GM18868 (cell line): ENCODE measurements around the gene MXD3.
"Not testable (repeated sequence)": the region's sequence is repeated elsewhere in the genome, so short reads cannot be mapped to it uniquely, and the experiment has no call there.

ENCODE experiments used
- ATAC-seq: cut with Tn5 transposase; IDR thresholded peaks from one replicate; pipeline ENCODE4 v1.9.1; 2021; ENCODE audit warnings: mild to moderate bottlenecking, moderate library complexity; ENCODE audit not compliant: unreplicated experiment

The MXD3 gene

DNA sequence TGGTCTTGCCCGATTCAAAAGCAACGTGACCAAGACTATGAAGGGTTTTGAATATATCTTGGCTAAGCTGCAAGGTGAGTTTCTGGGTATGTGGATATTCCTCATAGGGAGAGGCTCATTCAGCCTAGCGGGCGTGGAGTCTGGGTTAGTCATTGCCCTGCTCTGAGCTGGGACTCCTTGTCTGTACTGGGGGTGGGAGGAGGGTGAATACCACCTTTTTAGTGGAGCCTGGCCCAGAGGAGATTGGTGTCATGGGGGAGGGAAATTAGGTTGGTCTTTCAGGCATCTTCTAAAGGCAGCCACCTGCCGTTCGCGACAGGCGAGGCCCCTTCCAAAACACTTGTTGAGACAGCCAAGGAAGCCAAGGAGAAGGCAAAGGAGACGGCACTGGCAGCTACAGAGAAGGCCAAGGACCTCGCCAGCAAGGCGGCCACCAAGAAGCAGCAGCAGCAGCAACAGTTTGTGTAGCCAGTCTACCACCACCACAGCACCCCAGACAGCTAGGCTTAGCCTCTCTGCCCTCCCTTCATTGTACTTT lies 5.5 kb downstream of the MXD3 start:
- ATAC-seq: not testable (repeated sequence)

DNA sequence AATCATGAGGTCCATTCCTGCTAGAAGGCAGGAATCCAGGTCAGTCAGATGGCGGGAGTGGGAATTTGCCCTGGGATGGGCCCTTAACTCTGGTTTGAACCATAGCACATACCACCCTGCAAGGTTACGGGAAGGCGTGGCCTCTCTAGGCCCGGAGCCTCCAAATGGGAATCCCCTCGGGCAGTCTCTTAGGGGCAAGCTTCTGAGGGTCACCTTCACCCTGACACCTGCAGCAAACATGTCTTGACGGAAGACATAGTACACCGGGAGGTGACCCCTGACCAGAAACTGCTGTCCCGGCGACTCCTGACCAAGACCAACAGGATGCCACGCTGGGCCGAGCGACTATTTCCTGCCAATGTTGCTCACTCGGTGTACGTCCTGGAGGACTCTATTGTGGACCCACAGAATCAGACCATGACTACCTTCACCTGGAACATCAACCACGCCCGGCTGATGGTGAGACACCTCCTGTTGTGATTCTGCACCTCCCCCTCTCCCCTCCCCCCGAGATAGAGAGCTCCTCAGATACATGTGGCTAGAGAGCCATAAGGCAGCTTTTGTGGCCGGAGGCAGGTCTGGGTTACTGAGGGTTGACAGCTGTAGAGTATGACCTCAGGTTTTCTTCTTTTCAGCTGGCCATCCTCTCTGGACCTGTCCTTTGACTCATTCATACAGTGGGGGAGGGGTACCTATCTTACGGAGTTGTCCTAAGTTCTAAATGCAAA lies 7.1 kb downstream of the MXD3 start:
- no peak for ATAC-seq

DNA sequence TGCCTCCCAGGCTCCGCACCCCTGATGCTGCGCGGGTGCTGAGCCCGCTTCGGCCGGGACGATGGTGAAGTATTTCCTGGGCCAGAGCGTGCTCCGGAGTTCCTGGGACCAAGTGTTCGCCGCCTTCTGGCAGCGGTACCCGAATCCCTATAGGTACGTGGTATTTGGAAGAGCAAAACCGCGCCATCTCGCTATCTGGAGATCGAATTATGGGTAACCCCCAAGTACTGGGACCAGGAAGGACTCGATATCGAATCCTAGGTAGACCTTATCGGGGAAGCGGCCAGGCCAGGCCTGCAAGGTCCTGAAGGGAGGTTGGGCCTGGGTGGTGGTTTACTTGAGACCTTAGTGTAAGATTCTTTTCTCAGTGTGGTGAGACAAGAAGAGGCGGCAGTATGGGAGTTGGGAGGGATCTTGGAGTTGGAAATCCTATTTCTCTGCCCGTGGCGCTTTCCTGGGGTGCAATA lies 7.7 kb downstream of the MXD3 start:
- no peak for ATAC-seq

DNA sequence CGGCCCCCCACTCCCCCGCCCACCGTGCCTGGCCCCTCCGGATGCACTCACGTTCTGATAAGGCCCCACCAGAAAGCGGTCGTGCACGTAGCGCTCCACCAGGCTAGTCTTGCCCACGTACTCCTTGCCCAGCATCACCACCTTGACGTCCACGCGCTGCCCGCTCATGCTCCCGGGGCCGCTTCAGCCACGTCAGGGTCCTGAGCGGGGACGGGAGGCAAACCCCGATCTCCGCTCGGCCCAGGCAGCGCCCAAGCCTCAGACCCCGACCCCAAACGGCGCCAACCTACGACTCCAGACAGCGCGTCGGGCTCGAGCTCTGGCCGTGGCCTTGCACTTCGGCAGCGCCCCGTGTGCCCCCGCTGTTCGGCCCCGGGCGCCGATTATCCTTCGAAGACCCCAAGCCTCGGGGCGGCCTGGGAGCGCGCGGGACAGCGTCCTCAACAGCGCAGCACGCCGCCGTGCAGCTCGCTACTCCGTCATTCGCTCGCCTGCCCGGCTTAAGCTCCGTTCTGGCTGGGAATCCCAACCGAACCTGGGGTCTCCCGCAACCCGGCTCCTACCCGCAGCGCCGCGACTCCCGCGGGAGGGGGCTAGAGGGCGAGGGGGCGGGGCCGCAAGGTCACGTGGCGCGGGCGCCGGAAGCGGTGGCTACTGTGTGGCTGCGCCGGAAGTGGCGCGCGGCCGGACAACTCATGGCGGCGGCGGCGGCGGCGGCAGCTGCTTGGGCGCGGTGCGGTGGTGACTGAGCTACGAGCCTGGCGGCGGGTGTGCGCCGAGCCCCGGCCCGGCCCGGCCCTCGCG lies 8.4 kb downstream of the MXD3 start, which contains the start of the genes PRELID1 and RAB24:
Gene PRELID1 (plus strand): TSS at position 679 of the 804 bp plus-strand sequence. CDS start 187 bp downstream, outside the sequence.
Gene RAB24 (minus strand): TSS at position 599 of the 804 bp plus-strand sequence. CDS start 431 bp downstream, at position 168.
- ATAC-seq: peak; percentile 68

DNA sequence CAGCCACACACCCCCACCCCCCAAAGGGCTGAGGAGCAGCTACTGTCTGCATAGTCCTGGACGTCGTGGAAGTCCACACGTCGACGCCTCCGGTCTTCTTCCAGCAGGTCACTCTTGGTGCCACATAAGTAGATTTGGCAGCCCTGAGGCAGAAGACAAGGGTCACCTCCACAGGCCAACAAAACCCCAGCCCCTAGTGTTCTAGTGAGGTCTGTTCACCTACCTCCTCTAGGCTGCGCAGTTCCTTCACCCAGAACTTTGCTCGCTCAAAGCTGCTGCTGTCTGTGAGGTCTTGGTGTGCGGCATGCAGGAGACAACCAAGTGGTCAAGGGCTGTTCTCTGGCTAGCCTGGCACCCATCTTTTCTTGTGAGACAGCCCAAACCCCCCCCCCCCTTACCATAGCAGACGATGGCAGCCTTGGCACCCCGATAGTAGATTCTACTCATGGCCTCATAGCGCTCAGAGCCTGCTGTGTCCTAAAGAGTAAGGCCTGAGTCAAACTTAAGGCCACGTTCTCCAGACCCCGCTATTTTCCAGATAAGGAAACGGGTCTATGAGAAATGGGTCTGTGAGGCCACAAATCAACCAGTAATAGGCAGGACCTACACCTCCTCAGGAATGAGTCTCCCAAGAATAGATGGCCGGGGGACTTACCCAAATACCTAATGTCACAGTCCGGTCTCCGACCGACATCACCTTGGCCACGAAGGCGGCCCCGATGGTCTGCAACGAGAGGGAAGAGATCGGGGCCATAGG lies 9.2 kb downstream of the MXD3 start:
- no peak for ATAC-seq

DNA sequence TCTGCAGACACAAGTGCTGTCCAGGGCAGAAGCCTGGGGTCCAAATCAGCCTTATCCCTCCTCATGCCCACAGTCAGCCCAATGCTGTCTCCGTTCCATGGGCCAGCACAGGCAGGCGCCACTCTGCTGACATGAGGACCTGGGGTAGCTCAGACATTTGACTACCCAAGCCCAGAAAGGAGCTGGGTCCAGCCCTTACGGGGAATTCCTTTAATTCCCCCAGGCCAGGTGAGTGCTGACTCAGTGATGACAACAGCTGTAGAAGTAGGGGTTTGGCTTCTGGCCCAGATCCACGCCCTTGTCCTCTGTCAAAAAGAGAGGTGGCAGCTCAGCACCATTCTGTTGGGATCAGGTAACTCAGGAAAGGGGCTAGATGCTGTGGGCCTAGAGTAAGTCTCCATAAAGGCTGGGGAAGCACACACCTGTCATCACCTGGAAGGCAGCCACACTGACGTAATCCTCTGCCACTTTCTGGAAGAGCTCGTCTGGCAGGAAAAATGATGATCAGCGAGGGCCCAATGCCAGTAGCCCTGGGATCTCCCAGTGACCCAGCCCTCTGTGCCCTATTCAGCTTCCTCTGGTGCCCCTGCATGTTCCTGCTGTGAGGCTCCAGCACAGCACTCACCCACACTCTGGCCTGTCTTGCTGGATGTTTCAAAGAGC lies 10.1 kb downstream of the MXD3 start:
- no peak for ATAC-seq

DNA sequence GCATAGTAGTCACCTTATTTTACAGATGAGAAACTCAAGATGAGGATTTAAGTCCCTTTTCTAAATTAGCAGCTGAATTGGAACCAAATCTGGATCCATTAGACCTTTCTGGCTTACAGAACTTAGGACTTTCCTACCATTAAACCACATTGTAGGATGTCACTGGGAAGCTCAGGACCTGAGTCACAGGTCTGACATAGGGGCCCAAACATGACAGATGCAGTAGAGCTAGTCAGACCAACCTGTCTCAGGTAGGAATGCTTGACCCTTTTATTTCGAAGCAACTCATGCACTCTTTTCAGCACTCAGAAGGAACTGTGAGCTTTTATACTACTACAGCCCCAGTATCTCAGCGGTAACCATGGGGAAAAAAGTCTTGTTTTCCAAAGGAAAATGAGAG lies 10.7 kb downstream of the MXD3 start:
- ATAC-seq: no peak

DNA sequence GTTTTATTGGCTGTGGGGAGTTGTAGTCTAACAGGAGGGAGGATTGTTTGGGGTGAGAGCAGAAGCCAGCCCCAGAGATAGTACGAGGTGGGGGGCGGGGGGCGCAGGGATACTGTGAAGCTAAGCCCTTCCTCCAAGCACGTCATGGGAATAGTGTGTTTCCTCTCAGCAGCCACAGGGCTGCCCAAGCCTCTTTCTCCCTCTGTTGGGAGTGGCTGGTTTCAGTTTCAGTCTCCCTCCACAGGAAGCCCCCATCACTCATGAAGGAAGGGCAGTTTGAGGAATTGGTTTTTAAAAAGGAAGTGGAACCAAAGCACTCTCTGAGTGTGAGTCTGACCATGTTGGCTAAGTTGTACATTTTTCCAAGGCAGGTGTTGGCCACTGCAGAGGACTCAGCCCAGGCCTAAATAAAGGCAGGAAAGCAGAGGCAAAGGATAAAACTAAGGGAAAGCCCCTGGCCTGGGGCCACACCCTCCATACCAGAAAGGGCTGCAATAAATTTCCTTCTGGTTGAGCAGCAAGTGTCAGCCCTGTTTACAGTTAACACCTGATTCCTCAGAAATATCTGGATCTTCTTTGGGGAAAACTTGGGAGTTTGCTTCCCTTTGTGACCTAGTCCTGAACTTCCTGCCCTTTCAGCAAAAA lies 11.3 kb downstream of the MXD3 start:
- peak; percentile 62 for ATAC-seq

DNA sequence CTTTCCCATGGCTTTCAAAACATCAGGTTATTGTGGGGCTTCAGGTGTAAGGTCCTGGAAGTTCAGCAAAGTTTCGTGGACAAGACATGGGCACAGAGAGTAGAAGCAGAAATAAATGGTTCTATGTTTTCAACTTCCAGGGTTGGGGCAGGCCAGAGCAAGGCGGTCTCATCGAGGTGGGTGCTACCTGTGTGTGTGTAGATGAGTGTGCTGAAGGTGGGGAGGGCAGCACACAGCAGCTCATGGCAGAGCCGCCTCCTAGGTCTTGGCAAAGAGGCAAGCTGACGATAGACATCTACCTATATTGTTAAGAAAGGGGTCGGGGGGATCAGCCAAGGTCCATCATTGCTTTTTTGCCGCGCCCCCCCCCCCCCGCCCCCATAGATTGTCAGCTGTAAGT lies 12.0 kb downstream of the MXD3 start:
- ATAC-seq: no peak

DNA sequence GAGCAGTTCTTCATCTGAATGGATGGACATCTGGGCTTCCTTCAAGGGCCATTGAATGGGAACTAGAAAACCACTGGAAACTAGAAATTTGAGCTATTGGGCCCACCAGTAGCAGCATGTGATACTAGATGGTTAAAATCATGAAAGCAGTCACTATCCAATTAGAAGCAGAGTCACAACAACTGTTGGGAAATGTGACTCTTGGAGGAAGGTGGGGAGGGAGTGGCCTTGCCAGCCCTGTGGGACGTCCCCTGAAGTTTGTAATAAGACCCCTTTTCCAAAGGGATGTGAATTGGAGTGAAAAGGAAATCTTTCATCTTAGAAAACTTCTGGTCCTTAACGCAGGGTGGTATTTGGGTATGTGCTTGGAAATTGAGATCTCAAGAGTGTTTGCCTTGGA lies 13.8 kb downstream of the MXD3 start:
- no peak for ATAC-seq

DNA sequence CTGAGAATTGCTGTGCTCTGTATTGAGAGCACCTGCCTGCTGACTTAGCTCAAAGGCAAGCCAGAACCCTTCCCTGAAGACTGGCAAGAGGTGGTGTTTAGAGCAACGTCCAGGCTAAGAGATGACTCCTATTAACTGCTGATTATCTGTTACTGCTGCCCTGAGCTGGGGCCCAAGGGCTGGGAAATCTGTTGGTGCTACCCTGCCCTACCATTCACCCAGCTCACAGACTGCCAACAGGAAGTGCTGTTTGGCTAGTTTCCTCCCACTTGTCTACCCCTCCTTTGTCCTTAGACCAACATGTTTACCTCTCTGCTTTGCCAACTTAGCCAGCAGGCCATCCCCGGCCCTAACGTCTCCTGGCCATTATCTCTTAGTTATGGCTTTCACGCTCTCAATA lies 15.1 kb downstream of the MXD3 start:
- no peak for ATAC-seq

DNA sequence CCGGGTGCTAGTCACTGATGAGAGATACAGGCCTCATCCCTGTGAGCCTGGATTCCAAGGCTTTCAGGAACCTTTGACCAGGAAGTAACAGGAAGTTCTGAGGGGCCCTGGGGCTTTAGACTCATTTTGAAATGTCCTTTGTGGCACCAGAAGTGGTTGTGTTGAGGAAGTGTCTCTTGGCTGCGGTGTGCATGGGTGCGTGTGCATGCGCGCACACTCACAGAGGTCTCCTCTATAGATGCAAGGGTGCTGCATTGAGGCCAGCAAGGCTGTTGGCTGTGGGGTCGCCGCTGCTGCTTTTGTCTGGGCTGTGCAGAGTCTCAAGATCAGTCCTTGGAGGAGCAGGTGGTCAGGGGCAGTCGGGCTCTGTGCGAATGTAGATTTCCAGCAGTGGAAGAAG lies 15.8 kb downstream of the MXD3 start:
- no peak for ATAC-seq

DNA sequence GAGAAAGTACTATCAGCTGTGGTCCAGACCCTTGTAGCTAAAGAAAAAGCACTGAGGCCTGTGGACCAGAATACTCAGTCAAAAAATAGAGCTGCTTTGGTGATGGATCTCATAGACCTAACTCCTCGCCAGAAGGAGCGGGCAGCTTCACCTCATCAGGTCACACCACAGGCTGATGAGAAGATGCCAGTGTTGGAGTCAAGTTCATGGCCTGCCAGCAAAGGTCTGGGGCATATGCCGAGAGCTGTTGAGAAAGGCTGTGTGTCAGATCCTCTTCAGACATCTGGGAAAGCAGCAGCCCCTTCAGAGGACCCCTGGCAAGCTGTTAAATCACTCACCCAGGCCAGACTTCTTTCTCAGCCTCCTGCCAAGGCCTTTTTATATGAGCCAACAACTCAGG lies 17.1 kb downstream of the MXD3 start:
- no peak for ATAC-seq

DNA sequence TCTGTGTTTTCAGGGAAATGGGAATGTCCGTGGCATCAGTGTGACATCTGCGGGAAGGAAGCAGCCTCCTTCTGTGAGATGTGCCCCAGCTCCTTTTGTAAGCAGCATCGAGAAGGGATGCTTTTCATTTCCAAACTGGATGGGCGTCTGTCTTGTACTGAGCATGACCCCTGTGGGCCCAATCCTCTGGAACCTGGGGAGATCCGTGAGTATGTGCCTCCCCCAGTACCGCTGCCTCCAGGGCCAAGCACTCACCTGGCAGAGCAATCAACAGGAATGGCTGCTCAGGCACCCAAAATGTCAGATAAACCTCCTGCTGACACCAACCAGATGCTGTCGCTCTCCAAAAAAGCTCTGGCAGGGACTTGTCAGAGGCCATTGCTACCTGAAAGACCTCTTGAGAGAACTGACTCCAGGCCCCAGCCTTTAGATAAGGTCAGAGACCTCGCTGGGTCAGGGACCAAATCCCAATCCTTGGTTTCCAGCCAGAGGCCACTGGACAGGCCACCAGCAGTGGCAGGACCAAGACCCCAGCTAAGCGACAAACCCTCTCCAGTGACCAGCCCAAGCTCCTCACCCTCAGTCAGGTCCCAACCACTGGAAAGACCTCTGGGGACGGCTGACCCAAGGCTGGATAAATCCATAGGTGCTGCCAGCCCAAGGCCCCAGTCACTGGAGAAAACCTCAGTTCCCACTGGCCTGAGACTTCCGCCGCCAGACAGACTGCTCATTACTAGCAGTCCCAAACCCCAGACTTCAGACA lies 17.7 kb downstream of the MXD3 start:
- ATAC-seq: no peak

DNA sequence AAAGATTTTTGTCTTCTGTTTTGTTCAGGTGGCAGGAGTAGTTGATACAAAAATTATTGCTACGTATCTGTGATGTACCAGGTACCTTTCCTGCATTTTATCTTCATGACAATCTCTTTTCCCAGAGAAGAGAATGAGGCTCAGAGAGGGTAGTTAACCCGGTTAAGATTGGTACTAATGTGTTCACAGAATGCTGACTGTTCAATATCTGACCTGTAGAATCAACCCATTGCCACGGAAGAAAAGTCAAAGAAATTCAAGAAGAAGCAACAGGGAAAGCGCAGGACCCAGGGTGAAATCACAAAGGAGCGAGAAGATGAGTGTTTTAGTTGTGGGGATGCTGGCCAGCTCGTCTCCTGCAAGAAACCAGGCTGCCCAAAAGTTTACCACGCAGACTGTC lies 20.0 kb downstream of the MXD3 start:
- ATAC-seq: no peak

DNA sequence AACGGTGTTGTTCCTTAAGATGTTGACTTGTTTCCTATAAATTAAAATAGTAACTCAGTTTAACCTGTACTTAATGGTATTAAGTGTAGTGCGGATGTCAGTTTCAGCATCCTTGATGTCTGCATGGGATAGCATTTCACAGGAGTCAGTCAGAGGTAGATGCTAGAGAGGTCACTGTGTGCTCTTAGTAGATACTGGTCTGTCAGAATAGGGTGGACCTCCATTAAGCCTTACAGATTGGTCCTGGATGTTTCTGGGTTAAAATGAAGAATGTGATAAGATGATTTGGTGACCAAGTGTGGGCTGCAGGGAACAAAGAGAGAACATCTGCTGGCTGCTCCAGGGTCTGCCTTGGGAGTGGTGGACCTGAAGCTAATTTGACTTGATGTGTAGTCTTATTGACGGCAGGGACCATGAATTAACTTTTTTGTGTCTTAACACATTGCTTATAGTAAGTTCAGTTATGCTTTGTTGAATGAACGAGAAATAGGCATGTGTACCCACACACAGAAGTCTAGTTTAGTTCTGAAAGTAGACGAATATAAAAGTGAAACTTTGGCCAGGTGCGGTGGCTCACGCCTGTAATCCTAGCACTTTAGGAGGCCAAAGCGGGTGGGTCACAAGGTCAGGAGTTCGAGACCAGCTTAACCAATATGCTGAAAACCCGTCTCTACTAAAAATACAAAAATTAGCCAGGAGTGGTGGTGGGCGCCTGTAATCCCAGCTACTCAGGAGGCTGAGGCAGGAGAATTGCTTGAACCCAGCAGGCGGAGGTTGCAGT lies 20.7 kb downstream of the MXD3 start:
- no peak for ATAC-seq

DNA sequence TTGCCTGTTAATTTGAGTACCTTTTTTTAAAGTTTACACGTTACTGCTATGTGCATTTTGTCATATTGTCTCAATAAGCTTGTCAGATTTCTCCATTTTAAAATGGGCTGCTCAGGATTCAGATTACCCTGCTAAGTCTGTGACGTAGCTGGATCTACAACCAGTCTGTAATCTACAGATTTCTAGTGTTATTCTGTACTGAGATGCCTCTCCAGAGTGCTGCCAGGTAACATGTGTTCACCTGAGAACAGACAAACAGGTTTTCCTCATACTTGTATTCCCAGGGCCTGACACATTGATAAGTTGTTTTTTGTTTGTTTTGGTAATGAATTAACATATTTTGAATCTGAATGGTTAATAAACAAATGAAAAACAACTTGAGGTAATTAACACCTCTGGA lies 23.5 kb downstream of the MXD3 start:
- no peak for ATAC-seq

DNA sequence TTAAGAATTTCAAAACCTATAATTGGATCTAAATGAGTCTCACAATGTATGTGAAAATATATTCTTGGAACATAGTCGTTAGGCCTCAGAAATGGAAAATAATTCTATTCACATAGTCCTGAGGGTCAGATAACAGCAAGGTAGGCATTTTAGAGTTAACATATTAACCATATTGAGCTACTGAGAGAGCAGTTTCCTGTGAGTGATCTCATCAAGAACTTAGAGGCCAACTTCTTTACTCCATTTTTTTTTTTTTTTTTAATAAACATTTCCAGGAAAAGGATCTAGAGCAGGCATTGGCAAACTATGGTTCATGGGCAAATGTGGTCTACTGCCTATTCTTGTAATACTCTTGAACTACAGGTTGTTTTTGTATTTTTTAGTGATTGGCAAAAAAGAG lies 34.8 kb downstream of the MXD3 start:
- ATAC-seq: no peak

DNA sequence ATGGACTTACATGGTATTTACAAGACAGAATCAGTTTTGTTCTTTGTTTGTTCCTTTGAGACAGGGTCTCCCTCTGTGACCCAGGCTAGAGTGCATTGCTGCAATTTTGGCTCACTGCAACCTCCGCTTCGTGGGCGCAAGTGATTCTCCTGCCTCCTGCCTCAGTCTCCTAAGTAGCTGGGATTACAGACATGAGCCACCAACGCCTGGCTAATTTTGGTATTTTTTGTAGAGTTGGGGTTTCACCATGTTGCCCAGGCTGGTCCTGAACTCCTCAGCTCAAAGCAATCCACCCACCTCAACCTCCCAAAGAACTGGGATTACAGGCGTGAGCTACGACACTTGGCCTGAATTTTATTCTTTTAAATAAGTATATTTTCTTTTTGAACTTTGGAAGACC lies 35.8 kb downstream of the MXD3 start:
- ATAC-seq: no peak
